ENCODE results near the gene RBMS3.
"Not testable (repeated sequence)": the region's sequence is repeated elsewhere in the genome, so short reads cannot be mapped to it uniquely, and the experiment has no call there.

The RBMS3 gene

DNA sequence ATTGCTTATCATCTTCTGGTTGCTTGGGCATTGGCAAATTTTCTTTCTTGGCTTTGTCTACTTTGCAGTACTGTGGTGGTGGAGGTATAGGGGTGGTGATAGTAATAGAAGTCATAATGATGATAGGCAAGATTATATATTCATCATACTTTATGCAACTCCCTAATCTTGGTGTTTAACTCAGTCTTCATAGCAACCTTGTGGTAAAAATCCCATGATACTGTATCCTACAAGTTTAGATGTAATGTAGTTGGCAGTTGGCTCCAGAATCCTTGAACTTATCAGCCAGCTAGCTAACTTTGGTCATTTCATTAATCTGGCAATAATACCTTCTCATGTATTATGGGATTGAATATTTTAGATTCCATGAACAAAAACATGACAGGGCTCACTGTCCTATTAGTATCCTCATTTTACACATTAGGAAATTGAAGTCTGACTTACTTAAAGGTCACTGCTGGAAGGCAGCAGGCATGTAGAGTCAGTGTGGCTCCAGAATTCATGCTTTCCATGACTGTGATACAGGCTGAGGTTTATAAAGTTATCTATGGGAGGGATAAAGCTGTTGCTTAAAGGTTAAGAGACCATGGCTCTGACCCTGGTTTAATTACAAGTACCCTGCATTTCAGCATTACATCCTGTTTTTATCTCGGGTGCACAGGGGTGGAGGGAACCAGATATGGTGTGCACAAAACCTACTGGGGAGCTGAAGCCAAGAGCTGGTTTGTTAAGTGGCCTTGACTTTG is 33.3 kb downstream of the RBMS3 start:
- no peak for DNase-seq

DNA sequence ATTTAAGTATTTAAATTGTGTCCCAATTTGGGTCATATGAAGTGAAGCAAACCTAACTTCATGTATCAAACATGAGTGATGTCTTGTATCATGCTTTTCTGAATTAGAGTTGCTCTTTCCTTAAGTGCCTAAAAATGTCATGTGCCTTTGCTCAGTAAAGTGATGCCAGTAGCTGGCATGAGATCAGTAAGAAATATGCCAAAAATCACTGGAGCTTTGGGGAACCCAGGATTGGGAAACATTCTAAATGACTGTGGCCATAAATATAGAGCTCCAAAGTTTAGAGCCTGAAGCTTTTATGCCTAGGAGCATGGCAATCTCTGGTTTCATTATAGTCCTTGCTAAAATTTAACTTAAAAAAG is 33.8 kb downstream of the RBMS3 start:
- DNase-seq: no peak

- no peak for DNase-seq
Observed at GRCh38 chr3:29317659-29318173, 36.8 kb downstream of the RBMS3 start.

GRCh38 chr3:29318251-29318650 is 37.4 kb downstream of the RBMS3 start:
- no peak for DNase-seq

DNA sequence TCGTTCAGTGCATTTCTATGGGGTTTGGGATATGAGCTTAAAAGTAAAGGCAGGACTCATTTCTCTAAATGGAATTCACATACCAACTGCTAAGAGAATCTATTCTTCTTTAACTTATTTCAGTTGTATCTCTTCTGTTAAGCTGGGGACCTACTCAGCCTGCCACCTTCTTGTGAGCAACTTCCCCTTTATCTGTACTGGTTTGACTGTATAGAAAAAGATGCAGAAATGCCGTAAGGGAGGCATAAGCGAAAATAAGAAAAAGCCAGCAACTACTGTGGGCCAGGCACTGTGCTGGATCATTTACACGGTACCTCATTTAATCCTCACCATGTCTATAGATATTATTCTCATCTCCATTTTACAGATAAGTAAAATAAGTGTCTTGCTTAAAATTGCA is 38.4 kb downstream of the RBMS3 start:
- DNase-seq: no peak

DNA sequence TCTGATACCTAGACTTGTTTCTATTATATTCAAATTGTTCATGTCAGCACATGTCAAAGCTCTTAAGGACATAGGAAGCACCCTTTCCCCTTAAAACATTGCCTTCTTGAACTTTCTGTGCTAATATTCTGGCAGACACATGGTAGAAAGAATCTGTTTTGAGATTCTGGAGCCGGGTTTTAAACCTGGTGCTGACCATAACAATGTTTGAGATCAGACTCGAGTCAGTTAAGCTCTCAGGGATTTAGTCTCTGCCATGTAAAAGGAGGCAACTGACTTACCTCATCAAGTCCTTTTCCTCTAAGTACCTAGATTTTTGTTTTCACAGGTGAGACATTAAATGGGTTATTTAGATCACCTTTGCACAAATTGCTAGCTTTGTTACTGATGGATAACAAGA is 38.9 kb downstream of the RBMS3 start:
- no peak for DNase-seq

GRCh38 chr3:29322586-29322985 is 41.7 kb downstream of the RBMS3 start:
- DNase-seq: no peak

GRCh38 chr3:29324180-29324651 is 43.3 kb downstream of the RBMS3 start:
- peak; percentile 25 to 33 for DNase-seq

- DNase-seq: not testable (repeated sequence)
Observed at GRCh38 chr3:29326540-29326939, 45.7 kb downstream of the RBMS3 start.

DNA sequence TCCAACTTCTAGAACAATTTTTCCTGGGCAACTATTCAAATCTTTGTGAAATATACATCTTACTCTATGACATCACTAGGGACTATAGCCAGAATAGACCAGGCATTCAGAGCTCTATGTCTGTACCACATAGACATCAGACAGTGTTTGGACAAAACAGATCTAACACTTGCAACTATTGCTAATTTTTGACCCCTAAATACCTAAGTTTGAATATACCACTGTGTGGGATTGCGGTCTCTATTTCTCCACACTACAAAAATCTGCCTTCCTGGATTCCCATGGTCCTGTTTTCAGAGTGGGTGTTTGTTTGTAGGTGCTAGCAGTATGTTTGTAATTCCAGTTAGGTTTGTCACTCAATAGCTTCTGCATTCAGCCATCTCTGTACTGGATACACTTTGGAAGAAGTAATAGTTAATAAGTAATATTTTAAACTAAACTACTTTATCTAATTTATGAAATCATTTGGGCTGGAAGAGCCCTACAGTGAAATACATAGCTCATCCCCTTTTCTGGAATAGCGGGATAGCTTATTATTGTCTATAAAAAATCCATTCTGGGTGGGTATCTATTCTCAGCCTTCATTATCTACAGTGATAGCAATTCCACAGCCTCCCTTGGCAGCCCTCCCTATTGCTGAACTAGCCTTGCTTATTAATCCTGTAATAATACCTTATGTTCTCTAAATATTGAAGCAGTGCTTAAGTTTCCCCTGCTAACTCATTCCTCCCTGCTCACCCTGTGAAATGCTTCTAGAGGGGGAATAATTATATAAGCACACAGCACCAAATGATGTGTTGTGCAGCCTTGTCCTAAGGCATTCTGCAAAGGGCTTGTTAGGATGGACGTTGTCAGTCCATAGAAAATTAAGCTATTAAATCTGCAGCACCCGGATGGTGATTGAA is 49.4 kb downstream of the RBMS3 start:
- no peak for DNase-seq

GRCh38 chr3:29331035-29331434 is 50.2 kb downstream of the RBMS3 start:
- no peak for DNase-seq

- DNase-seq: no peak
Observed at GRCh38 chr3:29331456-29332194, 50.8 kb downstream of the RBMS3 start.

GRCh38 chr3:29332195-29332637 is 51.3 kb downstream of the RBMS3 start:
- no peak for DNase-seq

GRCh38 chr3:29333576-29333975 is 52.7 kb downstream of the RBMS3 start:
- DNase-seq: no peak

DNA sequence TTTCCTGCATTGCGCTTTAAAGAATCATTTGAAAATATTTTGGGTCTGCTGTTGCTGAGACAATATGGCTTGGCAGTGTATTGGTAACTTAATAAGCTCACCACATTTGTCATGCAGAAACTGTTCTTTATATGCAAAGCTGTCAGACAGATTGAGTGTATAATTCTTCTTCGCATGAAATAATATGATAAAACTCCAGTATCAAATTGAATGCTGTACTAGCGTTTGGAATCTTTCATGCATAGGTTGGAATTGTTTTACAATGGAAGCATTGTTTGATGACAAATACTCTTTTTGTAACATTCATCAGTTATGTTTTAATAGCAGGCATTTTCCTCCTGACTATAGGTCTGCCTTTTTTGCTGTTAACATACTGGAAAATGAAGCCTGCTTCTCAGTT is 53.8 kb downstream of the RBMS3 start:
- DNase-seq: no peak

- DNase-seq: peak; percentile 3 to 20
Observed at GRCh38 chr3:29335438-29335837, 54.6 kb downstream of the RBMS3 start.

- DNase-seq: no peak
Observed at GRCh38 chr3:29335943-29336342, 55.1 kb downstream of the RBMS3 start.

DNA sequence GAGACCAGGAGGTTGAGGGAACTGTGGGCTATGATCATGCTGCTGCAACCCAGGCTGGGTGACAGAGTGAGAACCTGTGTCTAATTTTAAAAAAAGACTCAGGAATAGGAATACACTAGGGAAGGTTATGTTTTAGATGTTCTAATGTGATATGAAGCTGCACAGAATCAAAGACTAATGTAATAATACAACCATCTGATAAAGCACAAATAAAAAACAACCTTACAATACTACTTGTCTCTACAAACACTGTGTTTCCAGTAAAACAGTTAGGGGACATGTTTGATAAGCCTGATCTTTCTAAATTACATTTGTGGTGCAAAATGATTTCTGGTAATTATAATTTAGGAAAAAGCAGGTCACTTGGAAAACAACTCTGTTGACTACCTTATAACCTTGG is 56.7 kb downstream of the RBMS3 start:
- no peak for DNase-seq

- DNase-seq: no peak
Observed at GRCh38 chr3:29338377-29338776, 57.5 kb downstream of the RBMS3 start.

- no peak for DNase-seq
Observed at GRCh38 chr3:29339016-29339833, 58.4 kb downstream of the RBMS3 start.

GRCh38 chr3:29344154-29344553 is 63.3 kb downstream of the RBMS3 start:
- DNase-seq: no peak

GRCh38 chr3:29344935-29345334 is 64.1 kb downstream of the RBMS3 start:
- DNase-seq: no peak
